Astrocyte of the spinal cord (primary cell): ENCODE results near the gene PDE6A.

ENCODE experiments used
- DNase-seq: peaks from one replicate; pipeline ENCODE4 v3.0.0; 2011; ENCODE audit warnings: low read depth, low spot score
- H3K4me3 ChIP-seq: 2 replicates; pipeline ENCODE4 v1.5.1; 2011; ENCODE audit warnings: low read depth, mild to moderate bottlenecking, low read length, moderate library complexity
- in situ Hi-C: cut with HindIII; loops from 2 replicates; pipeline ENCODE4 v1.10.0; 2017; ENCODE audit warnings: low sequenced_read_pairs
- TF ChIP-seq, protein P1 (sequence below): IDR thresholded peaks from 2 replicates; pipeline ENCODE4 v1.5.1; 2012; ENCODE audit warnings: low read depth, mild to moderate bottlenecking, low read length, inconsistent platforms

The PDE6A gene

DNA sequence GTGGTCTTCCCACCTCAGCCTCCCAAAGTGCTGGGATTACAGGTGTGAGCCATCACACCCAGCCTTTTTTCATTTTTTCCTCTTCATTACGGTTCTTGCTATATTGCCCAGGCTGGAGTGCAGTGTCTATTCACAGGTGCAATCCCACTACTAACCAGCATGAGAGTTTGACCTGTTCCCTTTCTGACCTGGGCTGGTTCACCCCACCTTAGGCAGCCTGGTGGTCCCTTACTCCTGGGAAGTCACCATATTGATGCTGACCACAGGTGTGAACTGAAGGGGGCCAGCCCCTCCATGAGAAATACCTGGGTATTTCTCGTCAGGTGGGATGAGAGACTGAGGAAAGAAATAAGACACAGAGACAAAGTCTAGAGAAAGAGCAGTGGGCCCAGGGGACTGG lies 2.4 kb downstream of the PDE6A start:
- in situ Hi-C loops, result no loop called here
- no peak overlapping the region for H3K4me3 ChIP-seq
- TF ChIP-seq, protein P1, sequence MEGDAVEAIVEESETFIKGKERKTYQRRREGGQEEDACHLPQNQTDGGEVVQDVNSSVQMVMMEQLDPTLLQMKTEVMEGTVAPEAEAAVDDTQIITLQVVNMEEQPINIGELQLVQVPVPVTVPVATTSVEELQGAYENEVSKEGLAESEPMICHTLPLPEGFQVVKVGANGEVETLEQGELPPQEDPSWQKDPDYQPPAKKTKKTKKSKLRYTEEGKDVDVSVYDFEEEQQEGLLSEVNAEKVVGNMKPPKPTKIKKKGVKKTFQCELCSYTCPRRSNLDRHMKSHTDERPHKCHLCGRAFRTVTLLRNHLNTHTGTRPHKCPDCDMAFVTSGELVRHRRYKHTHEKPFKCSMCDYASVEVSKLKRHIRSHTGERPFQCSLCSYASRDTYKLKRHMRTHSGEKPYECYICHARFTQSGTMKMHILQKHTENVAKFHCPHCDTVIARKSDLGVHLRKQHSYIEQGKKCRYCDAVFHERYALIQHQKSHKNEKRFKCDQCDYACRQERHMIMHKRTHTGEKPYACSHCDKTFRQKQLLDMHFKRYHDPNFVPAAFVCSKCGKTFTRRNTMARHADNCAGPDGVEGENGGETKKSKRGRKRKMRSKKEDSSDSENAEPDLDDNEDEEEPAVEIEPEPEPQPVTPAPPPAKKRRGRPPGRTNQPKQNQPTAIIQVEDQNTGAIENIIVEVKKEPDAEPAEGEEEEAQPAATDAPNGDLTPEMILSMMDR, result no peak
- DNase-seq, result no peak

DNA sequence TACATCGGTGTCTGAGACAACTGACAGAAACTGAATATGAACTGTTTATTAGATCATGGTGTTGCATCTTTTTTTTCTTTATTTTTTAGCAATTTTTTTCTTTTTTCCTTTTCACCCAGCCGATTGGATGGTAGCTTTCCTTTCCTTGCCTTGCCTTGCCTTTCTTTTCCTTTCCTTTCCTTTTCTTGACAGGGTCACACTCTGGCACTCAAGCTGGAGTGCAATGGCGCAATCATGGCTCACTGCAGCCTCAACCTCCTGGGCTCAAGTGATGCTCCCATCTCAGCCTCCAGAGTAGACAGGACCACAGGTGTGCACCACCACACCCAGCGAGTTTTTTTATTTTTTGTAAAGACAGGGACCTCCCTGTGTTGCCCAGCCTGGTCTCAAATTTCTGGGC lies 2.8 kb downstream of the PDE6A start:
- H3K4me3 ChIP-seq, result no peak overlapping the region
- TF ChIP-seq, protein P1, result no peak
- in situ Hi-C loops, result no loop called here
- no peak for DNase-seq

DNA sequence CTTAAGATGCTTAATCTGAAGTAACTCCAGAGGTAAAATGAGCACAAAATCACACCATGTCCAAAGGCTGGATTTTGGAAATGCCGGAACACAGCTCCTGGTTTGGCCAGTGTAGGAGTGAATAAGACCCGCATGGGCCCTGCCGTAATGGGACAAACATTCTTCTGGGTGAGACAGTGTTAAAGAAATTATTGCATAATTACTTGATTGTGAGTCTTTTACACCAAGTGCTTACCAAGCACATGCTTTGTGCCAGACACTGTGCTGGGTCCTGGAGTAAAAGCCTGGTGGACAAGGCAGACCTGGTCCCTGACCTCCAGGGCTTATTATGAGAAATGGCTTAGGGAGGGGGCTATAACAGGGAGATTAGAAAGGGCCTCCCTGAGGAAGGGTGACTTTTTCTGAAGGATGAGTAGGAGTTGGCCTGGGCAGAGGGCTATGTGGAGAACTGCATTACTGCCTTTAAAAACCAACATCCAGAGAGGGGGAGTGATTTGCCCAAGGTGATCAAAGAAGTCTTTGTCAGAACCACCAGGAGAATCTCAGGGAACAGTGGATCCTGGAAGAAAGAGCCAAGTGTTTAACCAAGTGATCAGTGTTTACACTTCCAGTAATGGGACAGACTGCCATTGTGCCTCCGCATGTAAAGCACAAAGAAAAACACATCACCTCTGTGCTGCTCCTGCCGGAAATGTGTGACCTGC lies 3.5 kb downstream of the PDE6A start:
- no peak for DNase-seq
- TF ChIP-seq, protein P1, result no peak
- in situ Hi-C loops, result no loop called here
- no peak overlapping the region for H3K4me3 ChIP-seq

DNA sequence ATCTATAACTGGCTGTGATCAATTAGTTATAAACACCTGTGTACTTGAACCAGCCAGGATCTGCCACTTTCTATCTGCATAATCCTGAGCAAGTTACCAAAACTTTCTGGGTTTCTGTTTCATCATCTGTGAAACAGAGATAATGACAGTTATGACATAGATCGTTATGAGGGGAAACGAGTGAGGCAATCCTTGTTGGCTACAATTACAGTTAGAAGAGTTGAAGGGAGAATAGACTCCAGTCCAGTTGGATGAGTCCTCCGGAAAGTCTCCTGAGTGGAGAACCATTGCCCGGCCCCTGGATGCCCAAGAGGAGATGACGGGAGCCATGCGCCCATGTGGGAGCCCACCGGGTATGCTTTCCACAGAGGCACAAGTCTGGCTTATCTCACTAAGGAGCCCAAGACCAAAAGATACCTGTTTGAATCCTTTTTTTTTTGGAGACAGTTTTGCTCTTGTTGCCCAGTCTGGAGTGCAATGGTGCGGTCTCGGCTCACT lies 4.5 kb downstream of the PDE6A start:
- DNase-seq, result no peak
- in situ Hi-C loops, result no loop called here

DNA sequence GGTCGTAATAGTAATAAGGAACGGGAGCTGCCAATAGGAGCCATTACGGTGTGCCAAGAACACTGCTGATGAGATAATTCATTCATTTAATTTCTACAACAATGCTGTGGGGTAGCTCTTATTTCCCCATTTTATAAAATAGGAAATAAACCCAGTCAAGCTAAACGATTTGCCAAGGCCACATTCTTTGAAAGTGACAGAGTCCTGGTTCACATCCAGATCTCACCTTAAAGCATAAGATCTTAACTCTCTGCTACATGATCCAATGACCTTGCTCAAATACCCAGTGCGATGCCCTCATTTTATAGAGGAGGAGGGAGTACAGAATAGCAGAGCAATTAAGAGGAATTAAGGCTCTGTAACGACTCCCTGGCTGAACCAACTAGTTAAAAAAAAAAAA lies 5.0 kb downstream of the PDE6A start:
- DNase-seq, result no peak
- in situ Hi-C loops, result no loop called here
- no peak overlapping the region for H3K4me3 ChIP-seq
- TF ChIP-seq, protein P1, result no peak

More for the DNA sequence above, 4.5 kb downstream of the PDE6A start:
- TF ChIP-seq, protein P1, result no peak
- no peak overlapping the region for H3K4me3 ChIP-seq

DNA sequence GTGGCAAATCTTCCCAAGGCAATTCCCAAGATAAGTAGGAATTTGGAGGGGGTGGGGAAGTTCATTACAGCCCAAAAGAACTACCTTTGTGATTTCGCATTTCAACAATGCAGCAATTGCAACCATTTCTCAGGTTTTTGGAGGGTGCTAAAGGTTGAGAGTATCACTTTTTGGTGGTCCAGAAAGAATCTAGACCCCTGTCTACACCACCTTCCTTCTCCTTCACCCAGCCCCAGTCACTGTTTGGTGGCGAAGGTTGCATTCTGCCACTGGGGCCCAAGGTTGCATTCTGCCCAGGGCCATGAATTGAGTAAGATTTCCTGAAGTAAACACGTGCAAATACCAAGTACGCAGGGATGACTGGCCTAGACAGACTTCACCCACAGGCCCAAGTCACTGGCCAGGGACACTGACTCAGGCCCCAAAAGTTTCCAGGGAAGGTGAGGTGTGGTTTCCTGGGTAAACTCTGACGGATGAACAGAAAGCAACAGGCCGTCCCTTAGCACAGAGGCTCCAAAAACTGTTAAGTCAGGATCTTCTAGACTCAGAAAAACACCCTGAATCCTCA lies 5.7 kb downstream of the PDE6A start:
- no peak overlapping the region for H3K4me3 ChIP-seq
- TF ChIP-seq, protein P1, result no peak
- peak; percentile 82 for DNase-seq
- in situ Hi-C loops, result no loop called here
